Measurements from ENCODE around the gene ZNF532. TPM values are rescaled to one million over a fixed set of nuclear protein-coding genes. Genes with fewer than 3 reads are reported as not detected.

The ZNF532 gene
- total and polyA plus RNA-seq, 9 of the 15 experiments (the other 6 are each of a cell fraction or from before 2014, with no cell fraction given), result 0.42 TPM; not detected in 8

GRCh38 chr18:58975781-58976180 is 111.1 kb downstream of the ZNF532 start:
- no peaks in the 10 kb centered on the region for H3K79me2 ChIP-seq (ENCODE audit: control insufficient read depth, insufficient read depth, low read length)
- no peaks in the 10 kb centered on the region for H3K9me1 ChIP-seq (ENCODE audit: control insufficient read depth, insufficient read depth, low read length)
- no peak overlapping the region for H3K9ac ChIP-seq (ENCODE audit: insufficient read depth in 1 of 2, low read depth in 2 of 2, low read length in 2 of 2)
- in situ Hi-C loops (cut with MboI) (no loop called here), intact Hi-C loops (cut with micrococcal nuclease) (no loop called here)
- no peak overlapping the region for H3K27ac ChIP-seq (ENCODE audit: extremely low read depth, low read depth, low read length)
- H3K4me3 ChIP-seq, result no peak overlapping the region
- WGBS (ENCODE audit: insufficient coverage, low coverage, missing lambda C conversion rate), result 0% methylated on average over 2 of the region's 4 CpGs
- no peak overlapping the region for H2AFZ ChIP-seq (ENCODE audit: low read depth, low read length)
- H3K4me2 ChIP-seq (ENCODE audit: insufficient read depth, low read length), result no peak overlapping the region
- H3K9me3 ChIP-seq (replicated peaks; ENCODE audit: control insufficient read depth, insufficient read depth, low read depth, low read length), result no peaks in the 10 kb centered on the region
- ATAC-seq (no peak), FAIRE-seq (no peak), DNase-seq (ENCODE audit: extremely low read depth in 1 of 4, low spot score in 3 of 4) (no peak)
- no TSS peak for BruUV-seq (replicated peaks)
- H3K4me1 ChIP-seq (replicated peaks in 1 of 2; ENCODE audit: control insufficient read depth in 2 of 2, insufficient read depth in 2 of 2, low read length in 2 of 2), result no peaks in the 10 kb centered on the region
- POLR2A ChIA-PET, result interaction anchor here (0.5 to 1.3 kb wide), 2 partner anchors 80 to 109 kb away, joined by 3 read pairs; no protein-coding TSS in a partner anchor
- H4K20me1 ChIP-seq (replicated peaks; ENCODE audit: control insufficient read depth, insufficient read depth, low read length), result no peaks in the 10 kb centered on the region
- no peaks in the 10 kb centered on the region for H3K36me3 ChIP-seq (ENCODE audit: control insufficient read depth, insufficient read depth, low read length)
- TF ChIP-seq, protein P1, sequence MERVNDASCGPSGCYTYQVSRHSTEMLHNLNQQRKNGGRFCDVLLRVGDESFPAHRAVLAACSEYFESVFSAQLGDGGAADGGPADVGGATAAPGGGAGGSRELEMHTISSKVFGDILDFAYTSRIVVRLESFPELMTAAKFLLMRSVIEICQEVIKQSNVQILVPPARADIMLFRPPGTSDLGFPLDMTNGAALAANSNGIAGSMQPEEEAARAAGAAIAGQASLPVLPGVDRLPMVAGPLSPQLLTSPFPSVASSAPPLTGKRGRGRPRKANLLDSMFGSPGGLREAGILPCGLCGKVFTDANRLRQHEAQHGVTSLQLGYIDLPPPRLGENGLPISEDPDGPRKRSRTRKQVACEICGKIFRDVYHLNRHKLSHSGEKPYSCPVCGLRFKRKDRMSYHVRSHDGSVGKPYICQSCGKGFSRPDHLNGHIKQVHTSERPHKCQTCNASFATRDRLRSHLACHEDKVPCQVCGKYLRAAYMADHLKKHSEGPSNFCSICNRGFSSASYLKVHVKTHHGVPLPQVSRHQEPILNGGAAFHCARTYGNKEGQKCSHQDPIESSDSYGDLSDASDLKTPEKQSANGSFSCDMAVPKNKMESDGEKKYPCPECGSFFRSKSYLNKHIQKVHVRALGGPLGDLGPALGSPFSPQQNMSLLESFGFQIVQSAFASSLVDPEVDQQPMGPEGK (CRISPR knock-in tag; IDR thresholded peaks at IDR 0.05; ENCODE audit: borderline replicate concordance), result no peak
- TF ChIP-seq HES1 (IDR thresholded peaks at IDR 0.05; ENCODE audit: low read depth) (no peak), KAT2B (IDR thresholded peaks at IDR 0.05; ENCODE audit: low read depth, low read length) (no peak), ZNF253 (CRISPR knock-in tag; conservative IDR thresholded peaks at IDR 0.05) (no peak), ATF1 (CRISPR knock-in tag; IDR thresholded peaks at IDR 0.05) (no peak), ATF1 (tag; IDR thresholded peaks at IDR 0.05) (no peak), NKRF (IDR thresholded peaks at IDR 0.05; ENCODE audit: borderline replicate concordance) (no peak), PHF21A (IDR thresholded peaks at IDR 0.05; ENCODE audit: borderline replicate concordance, low read depth) (no peak), TOE1 (IDR thresholded peaks at IDR 0.05; ENCODE audit: borderline replicate concordance) (no peak), TOE1 (CRISPR knock-in tag; IDR thresholded peaks at IDR 0.05; ENCODE audit: borderline replicate concordance, low read depth) (no peak), TCFL5 (CRISPR knock-in tag; conservative IDR thresholded peaks at IDR 0.05) (no peak), CBX2 (IDR thresholded peaks at IDR 0.05; ENCODE audit: insufficient read depth, low read length, poor library complexity, severe bottlenecking) (no peak), CCNT2 (IDR thresholded peaks at IDR 0.05; ENCODE audit: borderline replicate concordance, extremely low read depth, insufficient read length, low read depth, low read length) (no peak), PHTF2 (CRISPR knock-in tag; IDR thresholded peaks at IDR 0.05) (no peak)
- CTCF ChIA-PET (ENCODE audit: low intra/inter-chr PET ratio), result no interaction called here
- H3K27me3 ChIP-seq (ENCODE audit: control insufficient read depth in 2 of 2, insufficient read depth in 2 of 2, low read length in 2 of 2), result peaks cover 0 to 16% of the 10 kb centered on the region in 2 experiments; a peak in 2 of 5 replicates
